GM21737 (cell line): ENCODE data around the gene FMO2.
"Not testable (repeated sequence)": the region's sequence is repeated elsewhere in the genome, so short reads cannot be mapped to it uniquely, and the experiment has no call there.

ENCODE experiments used
- ATAC-seq: cut with Tn5 transposase; IDR thresholded peaks from one replicate; pipeline ENCODE4 v1.9.1; 2021; ENCODE audit warnings: mild to moderate bottlenecking, moderate library complexity; ENCODE audit not compliant: unreplicated experiment

FMO2 gene

DNA sequence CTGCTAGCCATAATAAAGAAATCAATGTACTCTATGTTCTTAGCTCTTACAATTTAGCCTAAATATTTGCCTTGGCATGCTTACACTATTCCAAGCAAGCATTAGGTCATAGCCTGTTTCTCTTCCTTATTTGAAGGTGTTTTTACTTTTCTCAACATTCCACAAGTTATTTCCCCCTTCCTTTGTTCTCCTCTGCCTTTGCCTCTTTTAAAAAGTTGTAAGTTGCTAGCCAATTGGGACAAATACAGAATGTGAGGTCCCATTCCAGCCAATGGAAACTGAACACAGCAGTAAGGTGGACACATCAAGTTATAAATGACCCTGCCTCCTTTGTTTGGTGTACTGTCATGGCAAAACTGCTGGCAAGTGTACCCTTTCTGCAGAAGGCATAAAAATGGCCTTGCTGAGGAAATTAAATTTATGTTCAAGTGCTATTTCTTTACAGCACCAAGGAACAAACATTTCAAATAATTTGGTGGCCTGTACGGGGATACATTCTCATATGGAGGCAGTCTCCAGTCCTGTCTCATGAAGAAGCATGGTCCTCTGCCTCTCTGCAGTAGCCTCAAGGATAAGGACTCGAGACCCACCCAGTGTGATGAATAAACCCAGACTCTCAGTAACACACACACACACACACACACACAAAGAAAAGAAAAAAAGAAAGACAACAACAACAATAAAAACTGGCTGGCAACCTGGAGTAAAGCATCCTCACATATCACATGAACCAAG is 34.4 kb downstream of the FMO2 start:
- no peak for ATAC-seq

DNA sequence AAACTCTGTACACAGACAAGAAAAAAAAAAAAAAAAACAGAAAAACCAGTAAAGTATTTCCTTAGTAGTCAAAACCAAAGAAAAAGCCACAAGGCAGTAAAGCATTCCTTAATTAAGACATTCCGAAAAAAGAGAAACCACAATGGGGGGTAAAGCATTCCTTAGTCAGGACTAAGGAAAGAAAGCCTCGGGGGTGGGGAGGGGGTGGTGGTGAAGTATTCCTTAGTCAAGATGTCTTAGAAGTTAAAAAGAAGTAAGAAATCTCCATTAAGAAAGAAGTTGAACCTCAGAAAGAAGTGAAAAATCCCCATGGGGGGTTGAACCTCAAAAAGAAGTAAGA is 35.0 kb downstream of the FMO2 start:
- ATAC-seq, result no peak

DNA sequence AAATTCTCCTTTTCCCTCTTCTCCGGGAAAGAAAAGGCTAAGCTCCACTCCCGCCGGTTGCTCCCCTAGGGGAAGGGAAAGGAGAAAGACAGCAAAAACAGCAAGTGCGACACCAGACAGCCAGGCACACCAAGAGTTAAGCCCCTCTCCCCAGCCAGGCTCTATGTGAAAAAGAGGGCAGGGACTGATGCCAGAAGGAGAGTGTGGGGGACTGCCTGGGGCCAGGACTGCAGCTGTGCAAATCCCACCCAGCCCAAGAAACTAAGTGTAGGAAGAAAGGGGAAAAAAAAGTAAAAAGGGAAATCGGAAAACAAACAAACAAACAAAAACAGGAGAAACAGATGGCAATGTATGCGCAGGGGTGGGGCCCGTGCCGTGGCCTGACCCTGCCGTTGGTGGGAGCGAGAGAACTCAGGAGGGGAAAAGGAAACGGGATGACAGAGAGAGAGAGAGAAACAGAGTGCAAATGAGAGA is 35.5 kb downstream of the FMO2 start:
- no peak for ATAC-seq

DNA sequence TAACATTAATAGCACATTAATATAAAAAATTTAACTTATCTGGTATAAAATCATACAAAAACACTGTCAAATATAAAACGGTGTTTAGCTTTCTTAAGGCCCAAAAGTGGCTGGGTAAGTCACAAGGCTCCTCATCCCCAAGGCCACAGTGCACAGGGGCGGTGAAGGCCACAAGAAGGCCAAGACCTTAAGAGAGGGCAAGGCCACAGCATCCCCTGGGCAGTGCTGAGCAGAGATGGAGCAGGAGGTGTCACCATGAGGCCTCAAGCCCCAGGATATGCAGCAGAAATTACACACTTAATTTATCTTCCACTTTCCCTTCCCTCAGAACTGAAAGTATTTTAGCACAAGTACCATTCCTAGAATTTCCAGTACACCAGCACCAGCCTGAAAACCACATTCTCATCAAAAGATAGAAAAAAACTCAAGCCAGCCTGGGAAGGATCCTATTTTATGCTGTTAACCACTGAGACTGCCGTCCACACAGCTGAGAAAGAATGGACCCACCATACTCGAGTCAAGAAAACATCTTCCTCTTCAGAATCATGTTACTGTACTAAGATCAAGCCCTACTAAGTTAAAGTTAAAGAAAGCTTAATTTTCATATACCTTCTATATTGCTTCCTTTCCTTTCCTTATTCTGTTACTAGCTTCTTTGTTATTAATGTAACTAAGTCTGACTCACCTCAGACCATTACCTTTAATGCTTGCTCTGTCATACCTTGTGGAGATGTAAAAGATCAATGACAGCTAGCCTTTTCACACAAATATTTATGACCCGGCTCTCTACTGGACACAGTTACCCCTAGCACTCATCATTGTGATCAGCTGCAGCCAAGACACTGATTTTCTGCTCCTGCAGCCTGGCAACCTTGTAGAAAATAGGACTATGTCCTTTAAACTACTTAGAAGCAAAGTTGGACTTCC is 36.8 kb downstream of the FMO2 start:
- ATAC-seq, result no peak

DNA sequence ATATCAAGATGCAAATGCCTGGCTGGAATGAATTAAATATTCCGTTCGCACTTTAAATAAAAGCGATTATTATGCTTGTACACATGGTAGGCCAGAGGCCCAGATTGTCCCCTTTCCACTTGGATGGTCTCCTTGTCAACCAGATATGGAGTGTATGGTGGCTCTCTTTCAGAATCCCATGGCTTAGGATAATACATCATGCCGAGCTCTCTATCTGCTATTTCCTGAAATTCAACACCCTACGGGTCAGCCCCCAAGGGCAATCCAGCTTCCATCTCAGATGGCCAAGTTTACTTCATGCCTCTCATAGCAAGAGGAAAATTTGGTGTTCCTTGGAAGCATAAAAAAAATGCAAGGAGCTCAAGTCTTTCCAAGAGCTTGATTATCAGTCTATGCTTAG is 37.8 kb downstream of the FMO2 start:
- ATAC-seq, result no peak

DNA sequence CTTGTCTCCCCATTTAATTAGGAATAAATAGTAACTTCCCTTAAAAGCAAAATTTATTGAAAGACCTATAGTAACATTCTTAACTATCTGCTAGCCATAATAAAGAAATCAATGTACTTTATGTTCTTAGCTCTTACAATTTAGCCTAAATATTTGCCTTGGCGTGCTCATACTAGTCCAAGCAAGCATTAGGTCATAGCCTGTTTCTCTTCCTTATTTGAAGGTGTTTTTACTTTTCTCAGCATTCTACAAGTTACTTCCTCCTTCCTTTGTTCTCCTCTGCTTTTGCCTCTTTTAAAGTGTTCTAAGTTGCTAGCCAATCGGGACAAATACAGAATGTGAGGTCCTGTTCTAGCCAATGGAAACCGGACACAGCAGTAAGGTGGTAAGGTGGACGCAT is 39.2 kb downstream of the FMO2 start:
- not testable (repeated sequence) for ATAC-seq

DNA sequence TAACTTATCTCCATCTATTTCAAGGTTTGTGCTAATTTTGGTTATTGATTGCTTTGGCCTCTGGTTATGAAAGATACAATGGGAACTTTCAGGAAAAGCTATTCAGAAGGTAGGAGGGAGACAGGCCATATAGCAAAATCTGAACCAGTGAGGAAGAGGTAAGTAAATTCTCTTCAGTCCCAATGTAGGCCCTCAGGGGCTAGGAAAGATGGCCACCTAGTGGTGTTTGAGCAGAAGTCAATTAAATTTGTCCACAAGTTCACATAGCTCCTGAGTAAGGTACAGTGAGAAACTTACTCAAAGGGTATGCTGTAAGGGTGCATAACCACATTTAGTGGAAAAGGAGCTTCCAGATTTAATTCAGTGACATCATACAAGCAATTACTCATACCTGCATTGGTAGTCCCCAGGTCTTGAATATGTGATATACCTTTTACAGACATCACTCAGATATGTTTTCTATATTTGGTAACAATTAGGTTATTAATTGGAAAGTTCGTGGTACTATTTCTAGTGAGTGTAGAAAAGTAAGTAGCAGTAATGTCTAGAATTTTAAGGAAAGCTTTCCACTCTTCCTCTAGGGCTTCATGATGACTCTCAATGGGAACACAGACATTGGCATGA is 41.8 kb downstream of the FMO2 start:
- peak; percentile 64 for ATAC-seq

DNA sequence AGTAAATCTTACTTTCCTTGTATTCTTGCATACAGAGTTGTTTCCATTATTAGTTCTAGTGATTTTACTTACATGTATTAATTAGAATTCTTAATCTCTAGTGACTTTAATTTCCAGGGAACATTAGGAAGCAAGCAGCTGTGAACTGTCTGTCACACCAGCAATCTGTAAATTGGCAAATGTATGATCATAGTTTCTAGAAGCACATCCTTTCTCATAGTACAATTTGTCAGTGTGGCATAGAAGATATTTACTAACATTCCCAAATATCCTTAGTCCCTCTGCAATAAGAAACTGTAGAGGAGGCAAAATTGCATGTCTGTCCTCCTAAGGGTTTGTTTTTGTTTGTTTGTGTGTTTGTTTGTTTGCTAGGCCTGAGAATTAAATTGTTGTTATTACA is 46.2 kb downstream of the FMO2 start:
- ATAC-seq, result no peak

DNA sequence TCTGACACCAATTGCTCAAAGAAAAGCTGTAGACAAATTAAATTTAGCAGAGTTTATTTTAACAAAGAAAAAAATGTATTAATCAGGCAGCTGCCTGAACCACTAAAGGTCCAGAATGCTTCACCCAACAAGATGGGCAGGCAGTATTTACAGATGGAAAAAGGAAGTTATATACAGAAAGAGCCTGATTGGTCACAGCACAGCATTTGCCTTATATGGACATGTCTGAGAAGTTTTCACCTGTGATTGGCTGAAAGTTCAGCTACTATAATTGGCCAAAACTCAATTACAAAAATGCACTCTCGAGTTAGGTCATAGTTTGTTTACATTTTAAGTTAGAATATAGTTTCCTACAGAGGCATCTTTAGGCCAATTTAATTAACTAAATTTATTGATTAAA is 48.1 kb downstream of the FMO2 start:
- no peak for ATAC-seq

DNA sequence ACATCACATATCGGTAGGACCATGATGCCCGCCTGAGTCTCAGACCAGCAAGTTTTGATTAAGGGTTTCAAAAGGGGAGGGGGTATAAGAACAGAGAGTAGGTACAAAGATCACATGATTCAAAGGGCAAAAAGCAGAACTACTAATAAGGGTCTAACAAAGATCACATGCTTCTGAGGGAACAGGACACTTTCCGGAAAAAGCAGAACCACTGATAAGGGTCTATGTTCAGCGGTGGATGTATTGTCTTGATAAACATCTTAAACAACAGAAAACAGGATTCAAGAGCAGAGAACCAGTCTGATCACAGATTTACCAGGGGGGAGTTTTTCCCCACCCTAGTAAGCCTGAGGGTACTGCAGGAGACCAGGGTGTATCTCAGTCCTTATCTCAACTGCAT is 51.1 kb downstream of the FMO2 start:
- not testable (repeated sequence) for ATAC-seq

DNA sequence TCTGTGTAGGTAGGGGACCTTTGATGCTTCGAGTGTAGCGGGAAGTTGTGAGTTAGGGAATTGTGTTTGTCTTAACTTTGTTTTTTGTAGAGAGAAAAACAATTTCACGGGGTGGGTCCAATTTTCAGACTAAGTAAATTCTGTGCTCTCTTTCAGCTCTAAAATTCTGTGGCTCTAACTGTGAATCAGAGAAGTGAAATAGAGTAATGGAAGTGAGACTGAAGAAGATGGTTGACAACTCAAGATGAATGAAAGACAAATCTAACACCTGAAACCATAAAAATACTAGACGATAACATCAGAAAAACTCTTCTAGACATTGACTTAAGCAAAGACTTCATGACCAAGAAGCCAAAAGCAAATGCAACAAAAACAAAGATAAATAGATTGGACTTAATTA is 58.8 kb downstream of the FMO2 start:
- no peak for ATAC-seq

DNA sequence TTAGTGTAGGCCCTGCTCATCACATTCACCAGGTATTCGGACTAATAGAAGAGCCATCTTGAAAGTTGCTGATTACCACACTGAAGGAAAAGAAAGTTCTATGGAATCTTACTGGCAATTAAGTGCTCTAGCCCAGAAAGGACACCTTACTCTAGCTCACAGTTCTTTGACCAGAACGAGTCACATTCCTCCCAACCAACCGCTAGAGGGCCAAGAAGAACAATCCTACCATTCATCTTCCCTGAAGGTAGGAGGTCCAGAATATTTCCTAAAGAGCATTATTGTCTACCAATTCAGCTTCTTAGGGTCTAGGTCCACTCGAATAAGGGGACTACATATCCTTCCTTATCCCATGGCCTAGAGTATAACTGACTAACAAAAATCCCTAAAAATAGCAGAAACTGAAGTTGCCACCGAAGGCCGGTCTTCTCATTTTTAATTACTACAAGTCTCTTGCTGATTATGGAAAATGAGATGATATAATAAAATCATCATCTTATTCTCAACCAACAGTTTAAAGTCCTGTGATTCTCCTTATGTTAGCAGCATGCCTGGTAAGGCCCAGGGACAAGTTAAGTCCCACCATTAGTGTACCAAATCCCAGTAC is 60.5 kb downstream of the FMO2 start:
- peak; percentile 80 for ATAC-seq

DNA sequence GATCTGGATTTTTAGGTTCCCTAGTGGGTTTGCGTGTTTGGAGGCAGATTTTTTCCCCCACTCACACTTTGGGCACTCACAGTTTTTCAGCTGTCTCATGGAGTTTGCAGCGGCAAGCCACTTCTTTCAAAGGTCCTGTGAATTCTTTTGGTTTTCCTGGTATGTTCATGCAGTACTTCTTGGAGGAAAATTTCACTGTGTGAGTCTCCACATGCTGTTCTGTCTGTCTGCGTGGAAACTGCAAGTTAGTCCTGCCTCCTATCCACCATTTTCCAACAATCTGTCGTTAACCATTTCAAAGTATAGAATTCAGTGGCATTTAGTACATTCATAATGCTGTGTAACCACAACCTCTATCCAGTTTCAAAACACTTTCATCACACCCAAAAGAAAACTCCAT is 62.4 kb downstream of the FMO2 start:
- no peak for ATAC-seq

DNA sequence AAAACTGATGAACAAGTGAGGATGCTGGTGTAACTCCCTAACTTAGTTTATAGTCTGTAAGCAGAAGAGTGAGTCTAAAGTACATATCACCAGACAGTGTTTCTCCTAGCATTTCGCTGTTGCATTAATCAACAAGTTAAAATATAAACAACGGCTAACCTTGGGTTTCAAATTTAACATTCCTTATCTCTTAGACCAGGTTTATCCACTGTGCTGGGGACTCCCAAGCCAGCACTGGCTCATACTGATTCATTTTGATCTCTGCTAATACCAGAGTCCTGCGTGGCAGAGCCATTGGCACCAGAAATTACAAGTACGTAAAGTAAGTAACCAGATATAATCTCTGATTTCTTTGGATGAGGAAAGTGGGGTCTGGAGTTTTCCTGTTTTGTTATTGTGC is 63.2 kb downstream of the FMO2 start, which contains the start of gene FMO1:
Gene FMO1, plus strand, starts transcription at position 193 of the 400 bp plus-strand sequence. CDS start 9,594 bp downstream, outside the sequence.
- ATAC-seq, result no peak

DNA sequence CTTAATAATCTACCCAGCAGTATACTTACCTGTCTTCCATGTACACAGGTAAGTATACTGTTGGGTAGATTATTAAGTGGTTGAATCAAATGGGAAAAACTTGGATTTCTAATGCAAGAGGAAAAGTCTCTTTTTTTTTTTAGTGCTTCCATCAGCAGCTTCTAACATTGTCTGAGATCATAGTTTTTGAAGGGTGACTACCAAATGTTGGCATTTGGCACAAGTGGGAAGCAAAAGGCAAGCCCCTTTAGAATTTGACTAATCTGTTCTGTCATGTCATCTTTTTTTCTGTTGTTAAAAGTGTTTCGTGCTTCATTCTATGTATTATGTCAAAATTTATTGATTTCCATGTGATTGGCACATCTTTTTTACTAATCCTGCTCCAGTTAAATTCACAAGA is 63.7 kb downstream of the FMO2 start:
- ATAC-seq, result no peak

DNA sequence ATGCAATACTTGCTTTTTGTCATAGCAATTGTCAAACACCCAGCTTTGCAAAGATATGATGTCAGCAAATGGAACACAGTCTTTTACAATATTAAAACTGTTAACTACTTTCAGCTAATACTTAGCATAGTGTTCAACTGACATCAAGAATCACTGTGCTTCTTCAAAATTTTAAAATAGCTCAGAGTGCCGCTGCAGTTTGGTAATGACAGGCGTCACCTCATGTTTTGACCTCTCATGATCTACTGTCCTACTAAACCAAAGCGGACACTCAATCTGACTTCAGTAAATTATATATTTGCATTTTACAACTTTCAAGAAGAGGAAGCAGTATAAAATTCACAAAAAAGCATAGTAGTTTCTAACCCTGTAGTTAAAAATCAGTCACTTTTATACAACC is 65.2 kb downstream of the FMO2 start:
- ATAC-seq, result no peak

DNA sequence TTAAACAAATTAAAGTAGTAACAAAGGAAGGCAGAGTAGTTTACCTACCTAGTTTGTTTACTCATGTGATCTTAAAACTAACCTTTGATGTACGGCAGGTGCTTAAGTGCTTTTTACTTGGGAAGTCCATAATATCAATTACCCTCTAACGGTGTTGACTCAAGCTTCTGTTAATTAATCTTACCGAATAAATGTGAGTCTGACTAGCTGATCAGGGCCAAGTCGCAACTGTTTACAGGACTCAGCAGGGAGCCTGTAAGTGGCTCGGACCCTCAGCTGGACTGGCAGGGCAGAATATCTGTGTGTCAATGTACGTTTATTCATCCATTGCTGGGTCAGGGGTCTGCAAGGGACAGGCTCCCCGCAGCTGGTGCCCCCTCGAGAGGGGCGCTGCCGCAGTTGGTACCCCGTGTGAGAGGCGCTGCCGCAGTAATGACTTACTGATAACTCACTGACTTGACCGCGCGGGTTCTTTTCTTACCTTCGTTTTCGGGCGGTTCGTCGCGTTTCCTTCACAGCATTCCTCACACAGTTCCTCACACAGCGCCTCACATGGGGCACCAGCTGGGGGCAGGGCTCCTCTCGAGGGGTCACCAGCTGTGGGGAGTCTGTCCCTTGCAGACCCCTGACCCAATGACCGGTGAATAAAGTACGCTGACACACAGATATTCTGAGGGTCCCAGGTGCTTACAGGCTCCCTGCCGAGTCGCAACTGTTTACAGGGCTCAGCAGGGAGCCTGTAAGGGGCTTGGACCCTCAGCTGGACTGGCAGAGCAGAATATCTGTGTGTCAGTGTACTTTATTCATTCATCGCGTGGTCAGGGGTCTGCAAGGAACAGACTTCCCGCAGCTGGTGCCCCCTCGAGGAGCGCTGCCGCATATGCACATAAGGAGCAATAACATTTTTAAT is 66.2 kb downstream of the FMO2 start:
- no peak for ATAC-seq

DNA sequence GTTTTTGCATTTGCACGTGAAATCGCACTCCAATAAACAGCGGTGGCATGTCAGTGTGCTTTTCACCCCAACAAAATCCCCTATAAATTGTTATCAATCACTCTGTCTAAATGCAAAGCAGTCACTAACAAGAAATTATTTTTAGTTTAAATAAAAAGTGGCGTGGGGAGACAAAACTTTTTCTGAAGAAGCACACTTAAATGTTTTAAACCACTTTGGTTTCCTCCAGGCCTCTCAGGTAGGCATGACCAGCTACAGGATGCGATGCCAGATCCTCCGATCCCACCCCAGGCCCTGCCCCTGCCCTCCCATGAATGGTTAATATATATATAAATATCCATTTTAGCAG is 66.8 kb downstream of the FMO2 start:
- ATAC-seq, result no peak

DNA sequence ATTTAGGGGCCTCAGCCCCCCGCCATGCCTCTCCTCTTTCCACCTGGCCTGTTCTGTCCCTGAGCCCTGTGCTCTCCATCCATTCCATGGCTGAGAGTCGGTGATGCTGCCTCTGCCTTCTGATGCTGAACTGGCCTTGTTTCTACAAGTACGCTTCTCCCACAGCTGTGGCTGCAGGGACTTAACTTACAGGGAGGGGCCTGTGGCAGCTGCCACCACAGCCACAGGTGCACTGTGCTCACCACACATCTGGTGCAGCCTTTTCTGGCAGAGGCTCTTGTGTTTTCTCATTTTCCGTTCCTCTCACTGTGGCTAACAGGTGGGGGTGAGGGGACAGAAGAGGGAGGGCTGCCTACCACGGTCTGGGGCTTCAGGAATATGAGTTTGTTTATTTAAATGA is 67.4 kb downstream of the FMO2 start:
- peak; percentile 95 for ATAC-seq

DNA sequence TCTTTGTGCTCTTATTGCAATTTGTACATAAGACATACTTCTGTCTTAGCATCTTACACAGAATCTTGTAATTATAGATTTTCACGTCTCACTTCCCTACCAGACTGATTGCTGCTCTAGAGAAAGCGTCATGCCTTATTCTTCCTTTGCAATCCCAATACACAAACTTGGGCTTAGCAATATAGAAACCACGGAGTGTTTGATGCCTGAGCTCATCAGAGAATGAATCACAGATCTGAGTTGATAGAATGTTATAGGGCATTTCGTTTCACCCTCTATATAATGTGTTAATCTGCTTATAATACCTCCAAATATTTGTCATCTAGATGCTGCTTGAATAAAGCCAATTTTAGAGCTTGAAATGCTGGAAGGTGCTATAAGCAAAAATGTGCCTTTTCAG is 69.8 kb downstream of the FMO2 start:
- ATAC-seq, result no peak
